NCI-H1092 (cell line): ENCODE data around the gene ZBTB45.

Experiments
- DNase-seq: peaks from one replicate; lab custom pipeline; 2025; lab: John Stamatoyannopoulos, UW

ZBTB45 gene

GRCh38 chr19:58538257-58539168, 18.9 kb upstream of the ZBTB45 start:
- no peak for DNase-seq

- DNase-seq: no peak
These were observed 17.5 kb upstream of the ZBTB45 start for GRCh38 chr19:58536852-58537798.

- DNase-seq: no peak
These were observed 16.2 kb upstream of the ZBTB45 start for GRCh38 chr19:58535857-58536256.

- no peak for DNase-seq
These were observed 11.6 kb upstream of the ZBTB45 start for GRCh38 chr19:58531034-58531840.

- DNase-seq: no peak
These were observed 9.8 kb upstream of the ZBTB45 start for GRCh38 chr19:58529405-58529804.

GRCh38 chr19:58522709-58523108, 3.1 kb upstream of the ZBTB45 start:
- DNase-seq: no peak

- DNase-seq: no peak
These were observed 2.0 kb upstream of the ZBTB45 start for GRCh38 chr19:58521651-58522050.

GRCh38 chr19:58520257-58520599, 618 bp upstream of the ZBTB45 start:
- DNase-seq: no peak

- peak; percentile 44 for DNase-seq
These were observed 589 bp downstream of the ZBTB45 start for GRCh38 chr19:58519087-58519354.

GRCh38 chr19:58518256-58519086, 1.1 kb downstream of the ZBTB45 start:
- DNase-seq: no peak

- DNase-seq: no peak
These were observed 2.4 kb downstream of the ZBTB45 start for GRCh38 chr19:58516964-58517833.

- DNase-seq: no peak
These were observed 3.3 kb downstream of the ZBTB45 start for GRCh38 chr19:58516246-58516836.

GRCh38 chr19:58515259-58515658, 4.4 kb downstream of the ZBTB45 start:
- DNase-seq: no peak

GRCh38 chr19:58514564-58515022, 5.0 kb downstream of the ZBTB45 start:
- DNase-seq: no peak

GRCh38 chr19:58513694-58514563, 5.7 kb downstream of the ZBTB45 start:
- DNase-seq: peak; percentile 82

GRCh38 chr19:58513213-58513693, 6.4 kb downstream of the ZBTB45 start:
- DNase-seq: no peak

- no peak for DNase-seq
These were observed 8.0 kb downstream of the ZBTB45 start, which contains the start of gene SLC27A5 for GRCh38 chr19:58511353-58512208. TSS of gene SLC27A5 (minus strand) at chr19:58511992. CDS start at chr19:58511955, 37 bp downstream.
